Fibroblast of villous mesenchyme (primary cell): ENCODE measurements around the gene ATP6V1G2. TPM values are rescaled to one million over a fixed set of nuclear protein-coding genes. Genes with fewer than 3 reads are reported as not detected.
"Not testable (repeated sequence)": the region's sequence is repeated elsewhere in the genome, so short reads cannot be mapped to it uniquely, and the experiment has no call there.

ENCODE experiments used
- DNase-seq: peaks from one replicate; pipeline ENCODE4 v3.0.0-alpha.2; 2010; ENCODE audit warnings: low read depth
- H3K4me3 ChIP-seq: 2 replicates; pipeline ENCODE4 v1.5.1; 2011; ENCODE audit warnings: low read depth, mild to moderate bottlenecking, low read length
- small RNA-seq: library from RNA; depleted of rRNA; stranded (forward); fragments of <200 nt; gene quantifications from one replicate; pipeline ENCODE3, GENCODE V24; 2012
- total RNA-seq: library from RNA; depleted of rRNA; stranded (reverse); fragments of >200 nt; gene quantifications from 2 replicates; pipeline ENCODE4 v1.2.3, GENCODE V29; 2012
- TF ChIP-seq, protein P1 (sequence below): IDR thresholded peaks from 2 replicates; pipeline ENCODE4 v1.5.1; 2012; ENCODE audit warnings: low read depth, mild to moderate bottlenecking, low read length; ENCODE audit not compliant: insufficient read depth

The ATP6V1G2 gene
- total RNA-seq, 1 donor = 3.0 TPM

DNA sequence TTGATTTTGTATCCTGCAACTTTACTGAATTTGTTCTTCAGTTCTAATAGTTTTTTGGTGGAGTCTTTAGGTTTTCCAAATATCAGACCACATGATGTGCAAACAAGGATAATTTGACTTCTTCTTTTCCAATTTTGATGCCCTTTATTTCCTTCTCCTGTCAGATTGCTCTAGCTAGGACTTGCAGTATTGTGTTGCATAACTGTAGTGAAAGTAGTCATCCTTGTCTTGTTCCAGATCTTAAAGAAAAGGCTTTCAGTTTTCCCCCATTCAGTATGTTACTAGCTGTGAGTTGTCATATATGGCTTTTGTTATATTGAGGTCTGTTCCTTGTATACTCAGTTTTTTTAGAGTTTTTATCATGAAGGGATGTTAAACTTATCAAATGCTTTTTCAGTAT, 43.8 kb downstream of the ATP6V1G2 start:
- DNase-seq = peak; percentile 17
- TF ChIP-seq, protein P1, sequence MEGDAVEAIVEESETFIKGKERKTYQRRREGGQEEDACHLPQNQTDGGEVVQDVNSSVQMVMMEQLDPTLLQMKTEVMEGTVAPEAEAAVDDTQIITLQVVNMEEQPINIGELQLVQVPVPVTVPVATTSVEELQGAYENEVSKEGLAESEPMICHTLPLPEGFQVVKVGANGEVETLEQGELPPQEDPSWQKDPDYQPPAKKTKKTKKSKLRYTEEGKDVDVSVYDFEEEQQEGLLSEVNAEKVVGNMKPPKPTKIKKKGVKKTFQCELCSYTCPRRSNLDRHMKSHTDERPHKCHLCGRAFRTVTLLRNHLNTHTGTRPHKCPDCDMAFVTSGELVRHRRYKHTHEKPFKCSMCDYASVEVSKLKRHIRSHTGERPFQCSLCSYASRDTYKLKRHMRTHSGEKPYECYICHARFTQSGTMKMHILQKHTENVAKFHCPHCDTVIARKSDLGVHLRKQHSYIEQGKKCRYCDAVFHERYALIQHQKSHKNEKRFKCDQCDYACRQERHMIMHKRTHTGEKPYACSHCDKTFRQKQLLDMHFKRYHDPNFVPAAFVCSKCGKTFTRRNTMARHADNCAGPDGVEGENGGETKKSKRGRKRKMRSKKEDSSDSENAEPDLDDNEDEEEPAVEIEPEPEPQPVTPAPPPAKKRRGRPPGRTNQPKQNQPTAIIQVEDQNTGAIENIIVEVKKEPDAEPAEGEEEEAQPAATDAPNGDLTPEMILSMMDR = no peak
- no peak overlapping the region for H3K4me3 ChIP-seq

DNA sequence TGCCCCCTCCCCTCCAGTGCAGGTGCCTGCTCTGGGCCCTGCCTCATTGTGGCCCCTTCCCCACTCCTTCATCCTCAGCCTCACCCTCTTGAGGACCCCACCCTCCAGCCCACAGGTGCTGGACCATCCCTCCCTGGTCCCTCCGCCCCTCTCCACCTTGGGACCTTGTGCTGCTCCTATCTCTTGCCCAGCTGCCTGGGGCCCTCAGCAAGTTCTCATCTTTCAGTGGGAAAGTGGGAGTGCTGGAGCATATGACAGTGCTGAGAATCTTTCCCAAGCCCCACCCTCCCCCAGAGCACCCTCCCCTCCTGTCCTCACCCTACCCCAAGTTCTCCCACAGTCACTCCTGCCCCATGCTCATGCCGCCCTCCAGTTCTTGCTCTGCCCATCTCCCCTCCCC, 46.8 kb downstream of the ATP6V1G2 start:
- not testable (repeated sequence) for H3K4me3 ChIP-seq
- peak; percentile 38 for DNase-seq

DNA sequence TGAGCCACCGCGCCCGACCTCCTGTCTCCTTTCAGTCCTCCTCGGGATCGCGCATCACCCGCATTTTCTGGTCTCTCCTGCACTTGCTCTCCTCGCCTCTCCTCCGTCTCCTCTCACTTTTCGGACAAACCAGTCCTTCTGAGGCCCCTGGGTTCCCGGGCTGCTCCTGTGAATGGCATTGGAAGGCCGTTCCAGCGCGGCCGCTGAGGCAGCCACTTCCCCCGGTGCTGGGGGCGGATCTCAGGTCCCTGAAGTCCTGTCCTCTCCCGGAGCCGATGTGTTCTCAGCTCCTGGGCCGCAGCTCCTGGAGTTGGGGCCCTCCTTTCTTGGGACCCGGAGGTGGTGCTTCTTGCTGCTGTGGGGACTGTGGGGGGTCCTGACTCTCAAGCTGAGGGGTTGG, 47.7 kb downstream of the ATP6V1G2 start:
- H3K4me3 ChIP-seq = peak overlapping the region; percentile 45
- DNase-seq = no peak
- TF ChIP-seq, protein P1 = no peak

DNA sequence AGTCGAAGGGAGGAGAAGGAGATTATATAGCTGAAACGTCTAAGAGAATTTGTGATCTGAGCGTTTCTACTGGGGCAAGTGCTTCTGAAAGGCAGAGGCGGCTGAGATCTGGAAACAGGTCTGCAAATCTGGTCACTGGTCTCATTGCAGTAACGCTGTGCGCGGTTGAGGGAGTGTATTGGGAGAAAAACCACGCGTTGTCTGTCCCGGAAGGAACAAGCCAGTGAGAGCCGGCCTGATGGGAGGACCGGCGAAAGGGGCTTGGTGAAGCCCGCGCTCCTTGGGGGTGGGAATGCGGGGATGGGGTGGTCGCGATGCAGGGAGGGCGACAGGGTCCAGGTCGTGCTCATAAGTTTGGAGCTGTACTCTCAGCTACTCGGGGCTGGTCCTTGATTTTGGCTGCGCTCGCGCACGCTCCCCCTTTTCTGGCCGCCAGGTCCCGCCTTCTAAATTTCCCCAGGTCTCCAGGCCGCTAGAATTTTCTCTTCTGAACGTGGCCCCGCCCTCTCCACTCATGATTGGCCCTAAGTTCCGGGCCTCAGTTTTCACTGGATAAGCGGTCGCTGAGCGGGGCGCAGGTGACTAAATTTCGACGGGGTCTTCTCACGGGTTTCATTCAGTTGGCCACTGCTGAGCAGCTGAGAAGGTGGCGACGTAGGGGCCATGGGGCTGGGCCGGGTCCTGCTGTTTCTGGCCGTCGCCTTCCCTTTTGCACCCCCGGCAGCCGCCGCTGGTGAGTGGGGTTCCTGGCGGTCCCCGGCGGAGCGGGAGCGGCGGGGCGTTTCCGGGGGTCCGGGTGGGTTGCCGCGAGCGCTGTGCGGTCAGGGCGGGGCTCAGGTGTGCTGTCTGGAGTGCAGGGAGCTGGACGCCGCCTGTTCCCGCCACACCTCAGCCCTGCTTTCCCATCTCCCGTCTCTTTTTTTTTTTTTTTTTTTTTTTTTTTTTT, 48.6 kb downstream of the ATP6V1G2 start, which contains the start of gene MICB:
TSS of gene MICB (plus strand) at position 615 of the 946 bp plus-strand sequence. CDS start at position 664, 49 bp downstream.
- DNase-seq = peak; percentile 79

DNA sequence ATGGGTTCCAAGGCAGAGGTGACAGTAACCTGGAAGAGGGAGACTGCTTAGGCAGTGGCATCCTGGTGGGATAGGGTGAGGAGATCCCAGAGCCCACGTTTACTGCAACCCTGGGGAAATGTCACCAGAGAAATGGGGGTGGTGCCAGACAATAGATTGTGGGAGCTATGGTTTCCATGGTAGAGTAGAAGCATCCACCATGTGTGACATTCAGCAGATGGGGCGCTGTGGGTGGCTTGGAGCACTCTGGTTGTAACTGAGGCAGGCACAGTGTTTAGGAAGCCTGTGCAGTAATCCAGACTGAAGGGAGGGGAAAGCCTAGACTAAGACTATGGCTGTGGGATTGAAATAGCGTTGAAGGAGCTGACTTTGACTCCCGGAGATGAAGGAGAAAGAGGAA, 49.6 kb downstream of the ATP6V1G2 start:
- not testable (repeated sequence) for DNase-seq
- peak overlapping the region; percentile 69 for H3K4me3 ChIP-seq

More for the DNA sequence above, 48.6 kb downstream of the ATP6V1G2 start, which contains the start of gene MICB:
- H3K4me3 ChIP-seq = peak within 1 kb of the TSS; percentile 69
- TF ChIP-seq, protein P1 = no peak

DNA sequence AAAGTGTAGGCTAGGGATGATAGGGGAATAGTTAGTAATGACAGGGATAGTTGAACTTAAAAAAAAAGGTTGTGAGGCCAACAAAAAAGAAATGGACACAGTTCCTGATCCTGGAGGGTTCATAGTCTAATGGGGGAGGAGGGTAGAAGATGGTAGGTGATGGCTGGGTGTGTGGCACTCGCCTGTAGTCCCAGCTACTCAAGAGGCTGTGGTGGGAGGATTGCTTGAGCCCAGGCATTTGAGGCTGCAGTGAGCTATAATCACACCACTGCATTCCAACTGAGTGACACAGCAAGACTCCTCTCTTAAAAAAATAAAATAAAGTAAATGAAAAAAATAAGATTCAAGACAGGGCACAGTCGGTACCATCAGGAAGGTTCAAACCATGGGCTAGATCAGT, 50.8 kb downstream of the ATP6V1G2 start:
- TF ChIP-seq, protein P1 = no peak
- DNase-seq = peak; percentile 51
- H3K4me3 ChIP-seq = peak overlapping the region; percentile 68

Small RNA genes lying within 50 kb of the gene (small RNA-seq; reads per million reads assigned to genes)
- gene AL663061.1 (not detected), gene RF00019 (not detected), gene SNORD117 (606 reads per million, percentile 99 among the genes with 10 or more reads in this experiment), gene SNORD84 (not detected)

Other genes starting within 250 kb of the ATP6V1G2 start
- 475 and 661 TPM in 2 replicates for gene HLA-B, start 189.4 kb downstream of the ATP6V1G2 start, total RNA-seq
- gene MICA, start 143.0 kb downstream of the ATP6V1G2 start, total RNA-seq = 45.3 and 54.8 TPM in 2 replicates
- 15.5 and 30.7 TPM in 2 replicates for gene MICB, start 48.5 kb downstream of the ATP6V1G2 start, total RNA-seq
- gene MCCD1, start 17.6 kb downstream of the ATP6V1G2 start, total RNA-seq = not detected in 2 replicates
- 407 and 463 TPM in 2 replicates for gene DDX39B, start 4.6 kb downstream of the ATP6V1G2 start, total RNA-seq
- gene NFKBIL1, start 1.0 kb upstream of the ATP6V1G2 start, total RNA-seq = 12.5 and 20.3 TPM in 2 replicates
- gene LTA, start 25.7 kb upstream of the ATP6V1G2 start, total RNA-seq = not detected in 2 replicates
- under 0.01 TPM in 2 replicates for gene TNF, start 29.0 kb upstream of the ATP6V1G2 start, total RNA-seq
- 0.32 TPM in 1 of 2 replicates, not detected in the other for gene LTB, start 35.8 kb upstream of the ATP6V1G2 start, total RNA-seq
- not detected in 2 replicates for gene LST1, start 39.7 kb upstream of the ATP6V1G2 start, total RNA-seq
- not detected in 2 replicates for gene NCR3, start 46.4 kb upstream of the ATP6V1G2 start, total RNA-seq
- not detected in 2 replicates for gene AIF1, start 68.6 kb upstream of the ATP6V1G2 start, total RNA-seq
- 75.4 and 84.2 TPM in 2 replicates for gene PRRC2A, start 74.1 kb upstream of the ATP6V1G2 start, total RNA-seq
- gene BAG6, start 106.1 kb upstream of the ATP6V1G2 start, total RNA-seq = 123 and 166 TPM in 2 replicates
- gene APOM, start 109.3 kb upstream of the ATP6V1G2 start, total RNA-seq = 0.43 and 0.97 TPM in 2 replicates
- 20.7 and 21.9 TPM in 2 replicates for gene C6orf47, start 114.2 kb upstream of the ATP6V1G2 start, total RNA-seq
- gene GPANK1, start 118.4 kb upstream of the ATP6V1G2 start, total RNA-seq = 16.1 and 20.7 TPM in 2 replicates
- 136 and 144 TPM in 2 replicates for gene CSNK2B, start 119.5 kb upstream of the ATP6V1G2 start, total RNA-seq
- 3.2 and 3.9 TPM in 2 replicates for gene LY6G5B, start 123.4 kb upstream of the ATP6V1G2 start, total RNA-seq
- 0.43 and 0.64 TPM in 2 replicates for gene LY6G5C, start 134.5 kb upstream of the ATP6V1G2 start, total RNA-seq
- gene ABHD16A, start 156.7 kb upstream of the ATP6V1G2 start, total RNA-seq = 43.2 and 76.0 TPM in 2 replicates
- not detected in 2 replicates for gene LY6G6F, start 160.3 kb upstream of the ATP6V1G2 start, total RNA-seq
- not detected in 2 replicates for gene LY6G6D, start 168.7 kb upstream of the ATP6V1G2 start, total RNA-seq
- not detected in 2 replicates for gene LY6G6C, start 175.1 kb upstream of the ATP6V1G2 start, total RNA-seq
- gene MPIG6B, start 176.8 kb upstream of the ATP6V1G2 start, total RNA-seq = not detected in 2 replicates
- gene DDAH2, start 182.7 kb upstream of the ATP6V1G2 start, total RNA-seq = 60.5 and 68.0 TPM in 2 replicates
- 586 and 701 TPM in 2 replicates for gene CLIC1, start 189.9 kb upstream of the ATP6V1G2 start, total RNA-seq
- 9.5 and 13.9 TPM in 2 replicates for gene MSH5, start 193.4 kb upstream of the ATP6V1G2 start, total RNA-seq
- 0.43 and 1.3 TPM in 2 replicates for gene SAPCD1, start 216.0 kb upstream of the ATP6V1G2 start, total RNA-seq
- under 0.01 TPM in 2 replicates for gene VWA7, start 230.7 kb upstream of the ATP6V1G2 start, total RNA-seq
- gene VARS1, start 249.1 kb upstream of the ATP6V1G2 start, total RNA-seq = 60.0 and 73.1 TPM in 2 replicates